Ectodermal cell (in vitro differentiated cells): ENCODE data around the gene SPART.

Experiments used
- H3K27ac ChIP-seq: 2 replicates; pipeline ENCODE4 v1.7.0; 2013; ENCODE audit warnings: mild to moderate bottlenecking, low read depth, low read length; ENCODE audit not compliant: insufficient read depth, poor library complexity, severe bottlenecking
- H3K27me3 ChIP-seq: 2 replicates; pipeline ENCODE4 v1.7.0; 2013; ENCODE audit warnings: mild to moderate bottlenecking, low read length; ENCODE audit not compliant: insufficient read depth, control insufficient read depth, poor library complexity, severe bottlenecking
- H3K36me3 ChIP-seq: one replicate; pipeline ENCODE4 v1.7.0; 2013; ENCODE audit warnings: low read length; ENCODE audit not compliant: control insufficient read depth, insufficient read depth
- H3K4me1 ChIP-seq: one replicate; pipeline ENCODE4 v1.7.0; 2013; ENCODE audit warnings: low read length; ENCODE audit not compliant: control insufficient read depth, insufficient read depth
- H3K4me3 ChIP-seq: 2 replicates; pipeline ENCODE4 v1.7.0; 2013; ENCODE audit warnings: low read depth, low read length, control low read depth; ENCODE audit not compliant: insufficient read depth
- H3K9me3 ChIP-seq: 2 replicates; pipeline ENCODE4 v1.7.0; 2013; ENCODE audit warnings: mild to moderate bottlenecking, low read length, moderate library complexity; ENCODE audit not compliant: control insufficient read depth
- WGBS, 2 experiments: methylation state at CpG; one replicate each; pipeline ENCODE4 v1.1.7; 2013; ENCODE audit warnings: missing lambda C conversion rate in 2 of 2; 5-methylcytosine and 5-hydroxymethylcytosine counted together

The SPART gene

GRCh38 chr13:36293497-36293896, 52.7 kb downstream of the SPART start:
- 88 to 100% methylated on average over 1 of the region's 1 CpG for WGBS, 2 experiments
- peaks cover 2% of the 10 kb centered on the region for H3K9me3 ChIP-seq
- H3K4me1 ChIP-seq, result no peaks in the 10 kb centered on the region

DNA sequence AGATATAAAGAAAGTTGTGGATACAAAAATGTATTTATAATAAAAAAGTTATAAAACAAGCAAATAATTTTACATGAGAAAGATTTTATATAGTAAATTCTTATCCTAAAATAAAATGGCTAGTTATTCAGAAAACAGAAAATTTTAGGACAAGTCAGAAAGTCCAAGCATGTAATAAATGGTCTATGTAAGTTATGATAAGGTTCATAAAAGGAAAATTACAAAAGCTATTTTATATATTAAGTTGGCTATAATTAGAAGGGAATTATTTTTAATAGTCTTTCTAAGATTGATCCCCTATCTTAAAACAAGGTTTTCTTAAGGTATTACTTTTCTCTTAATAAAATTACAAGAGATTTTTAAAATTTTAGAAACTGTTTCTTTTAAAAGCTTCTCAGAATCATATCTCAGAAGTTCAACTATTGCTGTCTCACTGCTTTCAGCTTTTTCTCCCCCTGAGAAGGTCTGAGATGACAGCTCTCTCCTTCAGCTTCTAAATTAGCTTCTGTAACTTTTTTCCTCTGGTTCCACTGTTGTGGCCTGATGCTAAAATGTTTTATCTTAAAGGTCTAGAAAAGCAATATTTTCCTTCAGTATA, 57.3 kb downstream of the SPART start:
- peaks cover 3% of the 10 kb centered on the region for H3K36me3 ChIP-seq
- peaks cover 2% of the 10 kb centered on the region for H3K9me3 ChIP-seq
- H3K4me1 ChIP-seq, result no peaks in the 10 kb centered on the region

More at GRCh38 chr13:36293497-36293896, 52.7 kb downstream of the SPART start:
- Histone ChIP-seq H3K36me3 (peaks cover 3% of the 10 kb centered on the region), H3K27ac (no peak overlapping the region), H3K27me3 (peaks cover 4% of the 10 kb centered on the region), H3K4me3 (no peak overlapping the region)

DNA sequence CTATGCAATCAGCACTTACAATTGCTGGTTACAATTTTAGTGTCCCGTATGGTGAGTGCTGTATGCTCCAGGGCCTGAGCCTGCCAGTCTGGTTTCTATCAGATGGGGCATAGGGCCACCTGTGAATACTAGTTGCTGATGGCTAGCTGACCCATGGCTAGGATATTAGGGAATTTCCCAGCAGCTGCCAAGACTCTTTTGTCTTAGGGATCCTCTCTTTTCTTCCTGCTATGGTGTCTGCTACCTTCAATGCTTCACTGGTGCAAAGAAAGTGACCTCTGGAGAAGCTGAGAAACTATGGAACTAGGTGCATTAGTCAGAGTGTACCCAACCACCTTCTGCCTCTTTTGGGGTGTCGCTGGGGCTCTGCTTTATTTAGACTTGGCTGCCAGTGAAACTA, 60.2 kb downstream of the SPART start:
- H3K4me1 ChIP-seq, result no peaks in the 10 kb centered on the region
- H3K27ac ChIP-seq, result no peak overlapping the region
- no peaks in the 10 kb centered on the region for H3K27me3 ChIP-seq
- WGBS, 2 experiments, result 94 to 95% methylated on average over 2 of the region's 2 CpGs
- no peak overlapping the region for H3K4me3 ChIP-seq
- peaks cover 3% of the 10 kb centered on the region for H3K36me3 ChIP-seq
- H3K9me3 ChIP-seq, result no peaks in the 10 kb centered on the region

More for the DNA sequence above, 57.3 kb downstream of the SPART start:
- H3K27me3 ChIP-seq, result no peaks in the 10 kb centered on the region
- no peak overlapping the region for H3K27ac ChIP-seq
- no peak overlapping the region for H3K4me3 ChIP-seq

DNA sequence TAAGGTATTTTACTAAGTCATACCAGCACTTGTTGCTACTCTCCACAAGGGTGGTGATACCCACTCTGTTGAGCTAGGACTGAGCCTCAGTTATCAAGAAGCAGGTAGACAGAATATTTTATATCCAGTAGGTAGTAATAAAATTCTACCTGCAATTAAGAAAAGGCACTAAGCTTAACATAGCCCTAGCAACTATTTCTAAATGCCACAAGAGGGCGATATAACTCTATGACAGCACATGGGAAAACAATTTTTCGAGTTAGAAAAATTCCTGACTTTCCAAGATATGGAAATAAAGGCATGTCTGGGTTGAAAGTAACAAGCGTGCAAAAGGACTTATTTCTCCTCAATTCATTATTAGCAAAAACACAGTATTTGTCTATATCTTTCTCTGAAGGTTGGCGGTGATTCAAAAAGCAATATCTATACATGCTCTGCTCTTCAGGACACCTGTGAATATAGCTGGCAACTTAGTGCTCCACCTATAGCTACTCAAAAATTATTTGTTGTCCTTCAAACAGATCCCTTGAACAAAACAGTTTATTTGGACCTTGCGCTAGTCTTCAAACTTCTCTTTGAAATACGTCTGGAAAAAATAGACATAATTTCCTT, 63.3 kb downstream of the SPART start:
- 57 to 63% methylated on average over 5 to 6 of the region's 6 CpGs for WGBS, 2 experiments
- Histone ChIP-seq H3K27ac (no peak overlapping the region), H3K27me3 (no peaks in the 10 kb centered on the region), H3K9me3 (no peaks in the 10 kb centered on the region), H3K36me3 (no peaks in the 10 kb centered on the region), H3K4me1 (no peaks in the 10 kb centered on the region), H3K4me3 (no peak overlapping the region)

DNA sequence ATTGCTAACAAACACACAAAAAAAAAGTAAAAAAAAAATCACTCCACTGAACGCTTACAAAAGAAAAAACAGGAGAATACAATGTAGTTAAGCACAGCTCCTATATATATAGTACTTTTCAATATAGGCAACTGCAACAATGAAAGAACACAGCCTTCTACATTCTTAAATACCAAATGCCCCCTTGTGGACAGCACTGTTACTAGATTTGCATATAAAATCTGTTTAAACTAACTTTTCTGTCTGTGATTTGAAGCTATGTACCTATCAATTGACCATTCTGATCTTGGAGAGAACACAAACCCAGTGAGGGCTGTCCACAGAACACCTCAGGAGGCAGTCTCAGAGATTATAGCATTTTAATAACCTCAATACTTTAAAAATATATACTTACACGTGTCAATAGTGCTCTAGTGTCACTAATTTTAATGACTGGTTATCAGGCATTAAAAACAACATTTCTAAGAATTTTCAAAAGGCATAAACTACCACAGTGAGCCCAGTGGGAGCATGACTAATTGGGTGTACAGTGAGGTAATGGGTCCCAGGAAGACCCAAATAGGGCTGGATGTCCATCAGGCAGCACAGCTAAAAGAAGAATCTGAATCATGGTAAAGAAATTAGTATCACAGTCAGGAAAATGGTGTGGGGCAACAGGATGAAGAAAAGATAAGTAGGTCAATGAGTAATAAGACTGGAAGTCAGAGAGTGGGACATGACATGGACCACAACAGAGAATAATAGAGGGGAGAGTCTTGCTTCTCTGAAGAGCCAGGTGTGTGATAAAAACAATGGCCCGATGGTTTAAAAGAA, 70.8 kb downstream of the SPART start:
- WGBS, 2 experiments, result 95 to 100% methylated on average over 1 to 3 of the region's 3 CpGs
- Histone ChIP-seq H3K4me1 (no peaks in the 10 kb centered on the region), H3K36me3 (no peaks in the 10 kb centered on the region), H3K27me3 (no peaks in the 10 kb centered on the region), H3K4me3 (no peak overlapping the region), H3K9me3 (no peaks in the 10 kb centered on the region), H3K27ac (no peak overlapping the region)

DNA sequence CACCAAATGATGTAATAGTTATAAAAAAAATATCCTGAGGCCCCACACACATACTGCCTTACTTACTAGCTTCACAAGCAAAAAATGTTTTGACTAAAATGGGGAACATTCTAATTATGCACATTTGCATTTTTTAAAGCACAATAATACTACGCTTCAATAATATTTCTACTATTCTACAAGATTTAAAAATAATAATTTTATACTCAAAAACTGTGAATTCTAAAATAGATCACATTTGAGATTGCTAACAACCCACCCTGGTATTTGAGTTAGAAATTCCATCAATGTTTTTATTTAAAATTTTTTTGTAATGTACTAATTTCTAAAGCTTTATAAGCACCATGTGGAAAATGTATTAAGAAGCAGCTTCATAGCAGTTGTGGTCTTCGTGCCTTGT, 72.8 kb downstream of the SPART start:
- no peaks in the 10 kb centered on the region for H3K36me3 ChIP-seq
- no peak overlapping the region for H3K27ac ChIP-seq
- WGBS, 2 experiments, result 87 to 100% methylated on average over 1 to 2 of the region's 2 CpGs
- H3K9me3 ChIP-seq, result no peaks in the 10 kb centered on the region
- no peaks in the 10 kb centered on the region for H3K4me1 ChIP-seq
- no peaks in the 10 kb centered on the region for H3K27me3 ChIP-seq
- no peak overlapping the region for H3K4me3 ChIP-seq

GRCh38 chr13:36261976-36262375, 84.2 kb downstream of the SPART start:
- no peaks in the 10 kb centered on the region for H3K36me3 ChIP-seq
- H3K4me1 ChIP-seq, result no peaks in the 10 kb centered on the region
- no peak overlapping the region for H3K27ac ChIP-seq
- H3K9me3 ChIP-seq, result no peaks in the 10 kb centered on the region
- no peaks in the 10 kb centered on the region for H3K27me3 ChIP-seq
- H3K4me3 ChIP-seq, result no peak overlapping the region

- no peaks in the 10 kb centered on the region for H3K4me1 ChIP-seq
- H3K27ac ChIP-seq, result no peak overlapping the region
- H3K27me3 ChIP-seq, result no peaks in the 10 kb centered on the region
- WGBS, 2 experiments, result 94 to 97% methylated on average over 3 of the region's 3 CpGs
- H3K36me3 ChIP-seq, result no peaks in the 10 kb centered on the region
- H3K4me3 ChIP-seq, result no peak overlapping the region
- H3K9me3 ChIP-seq, result no peaks in the 10 kb centered on the region
These were observed 85.2 kb downstream of the SPART start for GRCh38 chr13:36261011-36261410.

DNA sequence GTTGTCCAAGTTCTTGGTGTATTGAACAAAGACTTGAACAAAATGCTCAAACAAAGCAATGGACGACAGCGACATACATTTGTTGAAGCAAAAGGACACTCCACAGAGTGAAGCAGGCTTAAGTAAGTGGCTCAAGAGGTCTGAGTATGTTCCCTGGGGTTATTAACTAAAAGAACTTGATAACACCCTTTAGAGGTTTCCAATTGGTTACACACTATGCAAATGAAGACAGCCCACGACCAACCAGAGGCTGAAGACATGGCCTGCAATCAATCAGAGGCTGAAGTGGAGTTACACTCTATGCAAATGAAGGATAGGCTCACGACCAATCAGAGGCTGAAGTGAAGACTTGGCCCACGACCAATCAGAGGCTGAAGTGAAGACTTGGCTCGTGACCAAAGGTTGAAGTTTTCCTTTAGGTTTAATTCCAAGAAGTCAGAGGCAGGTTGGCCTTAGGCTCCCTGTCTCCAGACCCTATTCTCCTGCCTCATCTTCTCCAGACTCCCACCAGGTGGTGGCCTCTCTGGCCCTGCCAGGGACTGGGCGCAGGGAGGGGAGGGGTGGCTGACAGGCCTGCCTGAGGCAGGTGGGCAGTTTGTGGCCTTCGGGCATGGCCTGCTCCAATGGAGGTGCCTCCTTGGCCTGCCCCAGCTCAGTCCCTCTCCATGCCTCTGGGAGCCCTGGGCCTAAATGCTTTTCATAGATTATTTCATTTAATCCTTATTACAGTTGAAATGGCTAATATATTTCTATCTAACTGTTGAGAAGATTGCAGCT, 86.6 kb downstream of the SPART start:
- 94 to 96% methylated on average over 8 of the region's 8 CpGs for WGBS, 2 experiments
- Histone ChIP-seq H3K9me3 (no peaks in the 10 kb centered on the region), H3K36me3 (no peaks in the 10 kb centered on the region), H3K4me1 (no peaks in the 10 kb centered on the region), H3K4me3 (no peak overlapping the region), H3K27me3 (no peaks in the 10 kb centered on the region), H3K27ac (no peak overlapping the region)

GRCh38 chr13:36258831-36259230, 87.4 kb downstream of the SPART start:
- no peaks in the 10 kb centered on the region for H3K27me3 ChIP-seq
- no peaks in the 10 kb centered on the region for H3K4me1 ChIP-seq
- H3K4me3 ChIP-seq, result no peak overlapping the region
- H3K9me3 ChIP-seq, result no peaks in the 10 kb centered on the region
- H3K36me3 ChIP-seq, result no peaks in the 10 kb centered on the region
- H3K27ac ChIP-seq, result no peak overlapping the region
- WGBS, 2 experiments, result 92 to 93% methylated on average over 8 of the region's 8 CpGs
